CD4-positive, alpha-beta T cell treated with Interleukin-2 at 100 ng/mL for 4 hours (primary cell): ENCODE data around the gene CELF2.

Experiments used
- DNase-seq: peaks from one replicate; pipeline ENCODE4 v3.0.0-alpha.2; 2020; ENCODE audit warnings: low spot score

Gene CELF2

DNA sequence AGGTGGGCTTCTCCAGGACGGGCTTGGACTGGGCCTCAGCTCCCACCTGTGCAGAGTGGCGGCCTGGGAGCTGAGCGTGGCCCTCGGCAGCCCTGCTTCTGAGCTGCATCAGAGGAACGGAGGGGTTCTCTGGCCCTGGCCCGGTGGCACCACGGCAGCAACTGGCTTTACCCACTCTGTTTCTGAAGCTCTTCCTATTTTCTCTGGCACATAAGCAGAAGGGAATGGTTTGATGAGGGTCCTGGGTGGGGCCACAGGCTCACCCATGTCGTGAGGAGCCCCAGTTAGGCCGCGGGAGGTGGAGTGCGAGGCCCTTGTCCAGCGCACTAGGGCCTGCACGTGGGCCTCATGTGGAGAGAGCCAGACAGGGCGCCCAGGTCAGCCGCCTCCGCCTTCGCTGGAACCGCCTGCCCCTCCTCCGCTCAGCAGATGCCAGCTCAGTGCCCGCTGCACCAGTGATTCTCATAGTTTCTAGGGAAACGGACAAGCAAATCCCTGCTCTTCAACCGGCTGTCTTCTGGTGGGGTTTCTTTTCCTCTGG, 284.0 kb downstream of the CELF2 start:
- DNase-seq = no peak

GRCh38 chr10:11302181-11302580, 284.5 kb downstream of the CELF2 start:
- no peak for DNase-seq

DNA sequence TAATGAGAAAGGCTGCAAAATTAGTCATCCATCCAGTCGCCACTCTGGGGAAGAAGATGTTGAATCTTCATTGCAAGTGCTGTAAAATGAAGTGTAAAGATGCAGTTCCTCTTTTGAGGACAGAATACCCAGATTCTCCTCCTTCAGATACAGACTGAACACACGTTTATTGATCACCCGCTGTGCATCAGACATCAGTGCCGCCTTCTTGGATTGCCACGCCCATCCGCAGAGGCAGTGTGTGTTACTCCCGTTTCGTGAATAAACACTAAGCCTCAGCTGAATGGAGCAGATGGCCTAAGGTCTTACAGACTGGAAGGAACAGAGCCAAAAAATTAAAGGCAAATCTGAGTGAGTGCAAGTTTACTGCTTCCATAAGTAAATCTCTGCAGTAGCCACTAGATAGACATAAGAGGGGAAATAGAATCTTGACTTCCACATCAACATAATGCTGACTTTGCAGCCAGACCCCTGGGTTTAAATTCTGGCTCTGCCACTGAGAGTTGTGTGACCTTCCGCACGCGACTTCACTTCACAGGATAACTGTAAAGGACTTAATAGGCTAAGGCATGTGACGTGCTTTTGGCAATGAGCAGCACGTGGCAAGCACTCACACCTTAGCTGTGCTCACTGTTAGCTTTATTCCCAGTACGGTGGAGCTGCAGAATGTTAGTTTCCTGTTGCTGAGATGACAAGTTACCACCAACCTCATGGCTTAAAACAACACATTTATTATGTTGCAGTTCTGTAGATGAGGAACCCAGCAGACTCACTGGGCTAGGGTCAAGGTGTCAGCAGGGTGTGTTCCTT, 285.9 kb downstream of the CELF2 start:
- DNase-seq = no peak

DNA sequence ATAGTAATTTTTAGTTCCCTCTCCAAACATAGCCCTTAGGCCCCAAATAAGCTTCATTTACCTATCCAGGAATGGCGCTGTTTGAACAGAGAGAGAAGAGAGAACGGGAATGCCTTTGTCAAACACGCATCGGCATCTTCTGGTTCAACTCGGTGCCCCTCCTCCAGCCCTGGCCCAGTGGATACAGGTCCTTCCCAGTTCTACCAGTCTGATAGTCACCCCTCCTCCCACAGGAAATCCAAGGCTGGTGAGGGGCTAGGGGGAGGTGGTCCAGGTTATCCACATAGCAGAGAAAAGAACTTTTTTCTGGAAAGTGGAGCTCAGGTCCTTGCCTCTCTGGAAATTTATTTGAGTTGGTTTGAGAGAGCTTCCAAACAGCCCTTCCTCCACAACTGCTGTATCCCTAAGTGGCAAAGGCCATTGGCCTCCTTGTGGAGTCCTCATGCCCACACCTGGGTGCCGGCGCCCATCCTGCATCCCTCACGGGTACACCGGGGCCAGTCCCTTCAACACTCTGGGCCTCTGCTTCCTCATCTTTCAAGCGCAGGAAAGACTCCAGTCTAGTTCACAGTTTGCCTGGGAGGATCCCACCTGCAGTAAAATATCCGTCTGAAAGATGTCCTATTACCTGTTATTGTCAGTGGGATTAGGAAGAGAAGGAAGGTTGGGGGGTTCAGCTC, 287.4 kb downstream of the CELF2 start:
- DNase-seq = no peak

DNA sequence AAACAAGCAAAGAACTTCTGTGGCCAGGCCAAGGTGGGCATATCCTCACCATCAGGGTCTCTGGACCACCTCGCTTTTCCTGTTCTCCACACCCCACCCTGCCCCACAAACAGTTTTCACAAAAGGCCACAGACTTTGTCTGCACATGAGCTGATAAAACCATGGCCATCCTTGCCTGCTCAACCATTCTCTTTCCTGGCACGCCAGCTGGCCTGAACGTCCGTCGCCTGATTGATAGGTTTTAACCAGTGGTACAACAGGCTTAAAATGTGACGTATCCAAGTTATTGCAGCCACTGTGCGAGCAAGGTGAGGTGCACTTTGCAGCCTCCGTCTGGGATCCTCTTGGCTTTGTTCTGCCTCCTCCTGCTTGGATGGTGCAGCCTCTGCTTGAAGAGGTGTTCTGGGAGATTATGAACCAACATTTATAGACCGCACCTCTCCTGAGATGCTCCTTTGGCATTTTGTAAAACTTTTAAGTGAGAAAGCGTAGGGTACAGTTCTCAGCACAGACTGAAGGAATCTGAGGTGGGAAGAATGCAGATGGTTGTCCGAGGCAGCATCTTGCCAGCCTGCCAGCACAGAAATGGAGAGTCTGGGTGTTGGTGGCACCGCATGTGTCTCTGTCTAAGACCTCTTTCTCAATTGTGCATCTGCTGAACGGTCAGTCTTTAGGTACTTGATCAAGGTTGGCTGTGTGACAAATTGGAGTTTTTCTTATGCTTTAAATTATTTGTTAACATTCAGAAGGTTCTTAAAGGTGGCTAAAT, 288.3 kb downstream of the CELF2 start:
- DNase-seq = no peak

- no peak for DNase-seq
These were observed 289.3 kb downstream of the CELF2 start for GRCh38 chr10:11307004-11307403.

- no peak for DNase-seq
These were observed 290.3 kb downstream of the CELF2 start for GRCh38 chr10:11307937-11308336.

DNA sequence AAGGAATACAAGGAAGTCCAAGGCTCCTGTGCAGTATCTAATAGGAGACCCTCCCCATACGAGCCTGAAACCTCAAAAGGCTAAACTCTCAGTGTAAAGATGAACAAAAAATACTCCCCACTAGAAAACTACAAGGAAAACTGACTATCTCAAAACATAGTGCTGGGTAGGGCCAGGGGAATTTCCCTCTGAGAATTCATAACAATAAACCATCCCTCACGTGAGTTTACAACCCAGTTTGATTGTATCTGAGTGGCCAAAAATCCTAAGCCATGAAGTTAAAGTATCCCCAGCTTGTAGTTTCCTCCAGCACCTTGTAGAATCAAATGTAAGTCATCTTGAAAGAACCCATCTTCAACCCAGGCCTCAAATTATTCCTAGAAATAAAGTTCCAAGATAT, 293.4 kb downstream of the CELF2 start:
- DNase-seq = no peak

DNA sequence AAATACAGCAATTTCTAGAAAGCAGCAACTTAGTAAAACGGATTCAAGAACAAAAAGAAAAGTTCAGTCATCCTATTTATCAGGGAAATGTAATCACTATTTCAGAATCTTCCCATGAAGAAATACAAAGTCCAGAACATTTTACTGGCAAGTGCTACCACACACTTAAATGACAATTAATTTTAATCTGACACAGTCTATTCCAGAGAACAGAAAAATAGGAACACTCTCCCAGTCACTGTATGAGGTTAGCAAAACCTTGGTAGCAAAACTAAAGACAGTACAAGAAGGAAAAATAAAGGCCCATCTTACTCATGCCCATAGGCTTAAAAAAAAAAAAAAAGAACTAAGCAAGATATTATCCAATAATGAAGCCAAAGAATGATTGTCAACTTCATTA, 295.8 kb downstream of the CELF2 start:
- no peak for DNase-seq

DNA sequence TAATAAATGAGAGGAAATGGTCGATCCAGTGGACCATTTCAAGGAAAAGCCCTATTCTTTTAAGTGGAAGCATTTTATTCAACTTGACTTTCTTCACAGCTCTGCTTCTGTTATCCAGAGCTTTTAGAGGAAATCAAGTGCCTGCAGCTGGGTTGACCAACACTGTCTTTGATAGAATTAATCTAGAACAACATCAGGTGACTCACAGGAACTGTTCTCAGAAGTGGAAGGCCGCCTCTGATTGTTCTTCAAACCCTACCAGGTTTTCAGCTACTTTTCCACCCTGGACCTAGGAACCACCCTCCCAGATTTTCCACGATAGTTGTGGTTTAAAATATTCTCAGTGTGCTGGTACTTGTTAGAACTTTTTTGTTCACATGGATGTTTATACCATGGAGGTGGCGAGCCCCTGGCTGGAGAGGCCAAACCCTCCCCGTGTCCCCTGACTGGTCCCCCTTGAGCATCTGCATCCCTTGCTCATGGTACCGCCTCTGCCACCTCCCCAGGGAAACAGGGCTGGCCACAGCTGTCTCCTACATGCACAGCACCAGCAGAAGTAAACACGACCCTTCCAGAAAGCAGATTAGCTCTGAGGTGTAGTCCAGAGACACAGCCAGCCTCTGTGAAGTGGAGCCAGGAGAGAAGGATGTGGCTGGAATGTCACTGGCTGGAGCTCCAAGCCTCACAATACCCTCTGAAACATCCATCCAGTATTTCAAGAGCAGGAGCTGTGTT, 300.4 kb downstream of the CELF2 start:
- no peak for DNase-seq

GRCh38 chr10:11318826-11319598, 301.3 kb downstream of the CELF2 start:
- DNase-seq = no peak

DNA sequence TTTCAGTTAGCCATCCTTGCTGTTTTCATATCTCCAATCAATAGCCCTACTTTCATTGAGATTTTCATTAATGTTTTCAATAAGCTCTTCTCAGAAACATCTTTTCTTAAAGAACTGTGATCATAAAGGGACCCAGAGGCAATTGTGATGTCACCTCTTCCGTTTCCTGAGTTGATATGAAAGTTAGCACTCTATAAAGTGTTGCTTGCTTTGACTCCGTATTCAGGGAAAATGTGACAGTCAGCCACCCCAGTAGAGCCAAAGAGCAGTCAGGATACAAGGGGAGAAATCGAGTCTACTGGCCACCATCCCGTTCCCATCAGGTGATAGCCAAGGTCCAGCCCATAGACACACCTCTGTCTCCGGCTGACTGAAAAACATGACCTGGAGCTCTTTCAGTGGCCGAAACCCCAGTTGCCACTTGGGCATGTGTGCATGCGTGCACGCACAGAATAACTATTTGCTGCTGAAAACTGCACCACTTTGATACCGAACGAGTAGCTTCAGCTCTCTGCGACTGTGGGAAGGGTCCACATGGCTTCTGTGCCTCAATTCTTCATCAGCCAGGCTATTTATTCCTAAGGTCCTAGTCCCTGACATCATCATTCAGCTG, 302.4 kb downstream of the CELF2 start:
- peak; percentile 28 for DNase-seq

GRCh38 chr10:11320809-11321520, 303.3 kb downstream of the CELF2 start:
- DNase-seq = no peak

DNA sequence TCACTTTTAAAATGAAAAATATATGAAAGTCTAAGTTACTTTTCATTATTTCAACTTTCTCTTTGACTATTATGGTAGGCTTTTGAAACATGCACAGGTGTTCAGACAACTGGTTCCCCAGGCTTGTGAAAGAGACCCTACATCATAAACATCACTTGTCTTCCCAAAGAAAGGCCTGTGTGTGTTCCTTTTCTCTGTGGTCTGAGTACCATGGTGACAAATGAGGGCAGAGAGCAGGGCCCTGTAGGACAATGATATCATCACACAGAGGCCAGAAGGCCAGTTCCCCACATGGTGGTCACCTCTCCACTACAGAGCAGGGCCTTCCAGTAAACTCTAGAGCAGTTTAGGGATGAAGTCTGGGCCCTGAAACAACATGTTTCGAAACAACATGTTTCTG, 305.0 kb downstream of the CELF2 start:
- no peak for DNase-seq

DNA sequence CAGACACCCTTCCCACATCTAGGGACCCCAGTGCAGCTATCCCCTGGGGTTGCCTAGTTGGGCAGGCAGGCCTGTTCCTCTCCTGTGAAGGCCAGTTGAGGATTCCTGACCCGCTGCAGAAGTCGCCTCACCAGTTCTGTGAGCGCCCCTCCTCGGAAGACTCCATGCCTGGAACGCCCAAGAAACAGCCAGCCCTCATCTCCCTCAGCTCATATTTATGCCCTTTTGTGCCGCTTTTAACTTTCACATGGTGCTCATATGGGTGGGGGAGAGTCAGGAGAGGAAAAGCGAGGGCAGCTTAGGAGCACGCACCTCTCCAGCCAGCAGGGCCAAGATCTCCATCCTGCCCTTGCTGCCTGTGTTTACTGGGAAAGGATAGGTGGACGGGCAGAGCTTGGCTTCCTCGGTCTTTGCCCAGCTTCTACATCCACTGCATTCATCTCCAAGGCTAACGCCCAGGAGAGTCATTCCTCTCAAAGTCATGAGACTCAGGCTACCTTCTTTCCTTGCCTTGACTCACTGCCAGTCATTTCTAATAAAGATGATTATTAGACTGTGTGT, 307.2 kb downstream of the CELF2 start:
- no peak for DNase-seq

GRCh38 chr10:11325817-11326216, 308.1 kb downstream of the CELF2 start:
- no peak for DNase-seq

DNA sequence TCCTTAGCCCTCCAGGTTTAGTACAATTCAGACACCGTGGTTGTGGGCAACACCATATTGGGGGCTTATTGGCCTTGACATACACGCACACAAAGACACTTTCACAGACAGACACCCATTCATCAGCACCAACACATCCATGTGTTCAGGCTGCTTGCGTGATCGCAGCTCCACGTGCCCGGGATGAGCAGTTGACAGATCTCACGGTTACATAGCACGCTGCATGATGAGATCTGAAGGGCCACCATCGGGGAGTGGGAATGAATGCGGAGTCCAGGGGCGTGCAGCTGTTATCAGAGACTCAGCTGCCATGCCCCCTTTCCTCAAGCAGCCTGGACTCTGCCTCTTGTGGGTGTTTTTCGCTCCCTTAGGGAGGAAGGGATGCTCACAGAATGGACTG, 308.6 kb downstream of the CELF2 start:
- DNase-seq = no peak

- DNase-seq = no peak
These were observed 309.4 kb downstream of the CELF2 start for GRCh38 chr10:11326913-11327616.
